HG02610 (cell line): ENCODE data around the gene ABCG8.

ENCODE experiments used
- ATAC-seq: cut with Tn5 transposase; IDR thresholded peaks from one replicate; pipeline ENCODE4 v1.9.1; 2021; ENCODE audit warnings: mild to moderate bottlenecking, moderate library complexity; ENCODE audit not compliant: unreplicated experiment

ABCG8 gene

DNA sequence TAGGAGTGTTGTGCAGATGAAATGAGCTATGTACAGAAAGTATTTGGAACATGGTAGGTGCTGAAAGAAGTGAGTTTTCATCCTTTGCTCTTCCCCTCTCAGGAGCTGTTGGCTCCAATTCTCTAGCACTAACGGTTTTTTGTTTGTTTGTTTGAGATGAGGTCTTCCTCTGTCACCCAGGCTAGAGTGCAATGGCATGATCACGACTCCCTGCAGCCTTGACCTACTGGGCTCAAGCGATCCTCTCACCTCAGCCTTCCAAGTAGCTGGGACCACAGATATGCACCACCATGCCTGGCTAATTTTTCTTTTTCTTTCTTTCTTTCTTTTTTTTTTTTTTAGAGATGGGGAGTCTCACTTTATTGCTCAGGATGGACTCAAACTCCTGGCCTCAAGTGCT, 12.9 kb upstream of the ABCG8 start:
- no peak for ATAC-seq

DNA sequence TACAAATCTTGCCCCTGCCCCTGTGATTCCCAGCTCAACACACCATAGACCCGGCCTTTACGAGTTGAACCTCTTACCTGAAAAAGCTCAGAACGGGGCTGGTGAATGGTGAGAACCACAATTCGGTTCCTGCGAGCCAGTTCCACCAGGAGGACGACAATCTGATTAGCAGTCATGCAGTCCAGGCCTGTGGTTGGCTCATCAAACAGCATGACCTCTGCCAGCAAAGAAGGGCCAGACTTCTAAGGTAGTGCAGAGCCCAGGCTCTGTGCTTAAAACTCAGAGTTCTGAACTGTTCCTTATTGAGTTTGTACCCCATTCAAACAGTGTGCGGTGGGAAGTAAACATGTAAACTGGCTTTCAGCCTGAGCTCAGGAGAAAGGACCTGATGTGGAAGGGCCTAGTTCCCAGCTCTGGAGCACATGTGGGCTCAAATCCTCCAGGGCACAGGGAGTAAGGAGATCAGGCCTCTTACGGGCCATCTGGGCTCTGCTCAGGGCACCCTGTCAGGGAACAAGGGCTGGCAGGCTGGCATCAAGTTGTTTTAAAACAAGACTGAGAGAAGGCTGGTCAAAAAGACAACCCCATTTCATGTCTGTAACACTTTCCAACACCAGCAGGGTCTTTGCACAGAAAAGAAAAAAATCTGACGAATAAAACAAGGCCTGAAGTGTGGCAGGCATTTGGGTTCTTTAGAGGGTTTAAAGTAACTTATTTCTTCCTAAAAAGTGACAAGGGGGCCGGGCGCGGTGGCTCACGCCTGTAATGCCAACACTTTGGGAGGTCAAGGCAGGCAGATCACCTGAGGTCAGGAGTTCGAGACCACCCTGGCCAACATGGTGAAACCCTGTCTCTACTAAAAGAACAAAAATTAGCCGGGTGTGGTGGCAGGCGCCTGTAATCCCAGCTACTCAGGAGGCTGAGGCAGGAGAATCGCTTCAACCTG, 12.2 kb upstream of the ABCG8 start:
- no peak for ATAC-seq

DNA sequence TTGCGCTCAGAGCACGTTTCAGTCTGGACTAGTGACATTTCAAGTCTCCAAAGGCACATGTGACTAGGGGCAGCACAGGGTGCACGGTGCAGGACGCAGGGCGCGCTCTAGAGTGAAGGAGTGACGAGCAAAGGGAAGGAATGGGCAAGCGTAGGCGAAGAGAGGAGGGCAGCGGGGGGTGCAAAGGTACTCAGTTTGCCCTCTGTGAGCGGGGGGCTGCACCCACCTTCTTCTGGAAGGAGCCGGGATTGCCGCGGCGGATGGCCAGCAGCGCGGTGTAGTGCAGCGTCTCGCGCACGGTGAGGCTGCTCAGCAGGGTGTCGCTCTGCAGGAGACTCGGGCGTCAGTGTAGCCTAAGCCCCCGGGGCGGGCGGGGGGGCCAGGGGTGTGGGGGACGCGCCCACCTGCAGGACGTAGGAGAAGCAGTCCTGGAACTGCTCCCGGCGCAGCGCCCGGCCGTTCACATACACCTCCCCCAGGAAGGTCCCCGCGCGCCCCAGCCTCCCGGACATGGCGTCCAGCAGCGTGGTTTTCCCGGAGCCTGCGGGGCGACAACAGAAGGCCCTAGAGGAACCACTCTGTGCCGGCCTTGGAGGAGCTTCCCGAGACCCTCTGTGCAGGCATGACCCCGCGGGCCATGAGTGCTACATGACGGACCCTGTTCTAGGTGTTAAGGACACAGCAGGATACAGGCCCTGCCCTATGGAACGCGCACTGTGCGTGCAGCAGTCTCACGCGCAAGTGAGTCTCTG, 7.1 kb upstream of the ABCG8 start:
- no peak for ATAC-seq

DNA sequence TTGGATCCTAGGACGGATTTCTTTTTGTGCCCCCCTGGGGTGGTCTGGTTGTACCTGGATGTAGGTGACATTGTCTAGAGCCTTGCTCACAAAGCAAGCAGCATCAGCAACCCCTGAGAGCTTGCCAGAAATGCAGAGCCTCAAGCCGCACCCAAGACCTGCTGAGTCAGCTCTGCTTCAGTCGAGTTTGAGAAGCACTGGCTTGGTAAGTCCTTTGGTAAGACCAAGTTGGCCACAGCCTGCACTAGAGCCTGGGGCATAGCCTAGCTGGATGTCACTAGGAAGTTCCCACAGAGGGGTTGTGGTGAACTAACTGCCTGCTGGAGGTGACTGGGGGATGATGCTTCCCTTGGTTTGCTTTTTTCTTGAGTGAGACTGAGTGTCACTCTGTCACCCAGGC, 6.3 kb upstream of the ABCG8 start:
- no peak for ATAC-seq

DNA sequence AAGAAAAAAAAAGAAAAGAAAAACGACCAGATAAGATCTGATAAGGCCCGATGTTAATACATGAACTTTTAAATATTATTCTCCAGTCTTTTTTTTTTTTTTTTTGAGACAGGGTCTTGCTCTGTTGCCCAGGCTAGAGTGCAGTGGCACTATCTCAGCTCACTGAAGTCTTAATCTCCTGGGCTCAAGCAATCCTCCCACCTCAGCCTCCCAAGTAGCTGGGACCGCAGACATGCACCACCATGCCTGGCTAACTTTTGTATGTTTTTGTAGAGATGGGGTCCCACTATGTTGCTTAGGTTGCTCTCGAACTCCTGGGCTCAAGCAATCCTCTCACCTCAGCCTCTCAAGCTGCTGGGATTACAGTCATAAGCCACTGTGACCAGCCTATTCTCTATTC, 1.7 kb upstream of the ABCG8 start:
- no peak for ATAC-seq

DNA sequence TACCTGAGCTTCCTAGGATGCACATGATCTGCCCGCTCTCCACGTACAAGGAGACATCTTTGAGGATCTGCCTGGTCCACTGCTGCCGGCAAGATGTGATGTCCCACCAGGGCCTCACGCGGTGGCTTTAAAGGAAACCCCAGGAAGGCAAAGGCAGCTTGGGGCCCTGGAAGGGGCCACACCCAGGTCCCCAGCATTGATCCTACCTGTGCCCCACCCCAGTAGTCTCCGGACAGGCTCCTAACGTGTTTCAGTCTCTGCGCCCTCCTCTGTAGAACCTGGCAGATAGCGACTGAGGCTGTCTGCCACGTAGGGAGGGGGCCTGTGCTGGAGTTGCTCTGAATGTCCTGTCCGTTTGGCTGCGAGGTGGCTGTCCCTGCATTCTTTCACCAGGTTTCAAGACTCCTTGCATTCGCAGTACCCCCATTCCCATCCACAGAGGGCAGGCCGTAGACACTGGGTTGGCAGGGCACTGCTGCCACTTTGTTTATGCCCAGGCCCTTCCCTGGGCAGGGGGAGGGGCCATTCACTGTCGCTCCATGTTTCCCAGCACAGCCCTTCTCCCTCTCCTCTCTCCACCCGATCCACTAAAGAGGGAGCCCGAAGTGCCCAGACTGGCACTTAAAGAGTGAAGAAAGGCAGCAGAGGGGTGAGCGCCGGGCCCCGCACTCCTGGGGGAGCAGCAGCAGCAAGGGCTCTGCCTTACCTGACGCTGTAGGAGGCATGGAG, 776 bp upstream of the ABCG8 start:
- ATAC-seq, result no peak

DNA sequence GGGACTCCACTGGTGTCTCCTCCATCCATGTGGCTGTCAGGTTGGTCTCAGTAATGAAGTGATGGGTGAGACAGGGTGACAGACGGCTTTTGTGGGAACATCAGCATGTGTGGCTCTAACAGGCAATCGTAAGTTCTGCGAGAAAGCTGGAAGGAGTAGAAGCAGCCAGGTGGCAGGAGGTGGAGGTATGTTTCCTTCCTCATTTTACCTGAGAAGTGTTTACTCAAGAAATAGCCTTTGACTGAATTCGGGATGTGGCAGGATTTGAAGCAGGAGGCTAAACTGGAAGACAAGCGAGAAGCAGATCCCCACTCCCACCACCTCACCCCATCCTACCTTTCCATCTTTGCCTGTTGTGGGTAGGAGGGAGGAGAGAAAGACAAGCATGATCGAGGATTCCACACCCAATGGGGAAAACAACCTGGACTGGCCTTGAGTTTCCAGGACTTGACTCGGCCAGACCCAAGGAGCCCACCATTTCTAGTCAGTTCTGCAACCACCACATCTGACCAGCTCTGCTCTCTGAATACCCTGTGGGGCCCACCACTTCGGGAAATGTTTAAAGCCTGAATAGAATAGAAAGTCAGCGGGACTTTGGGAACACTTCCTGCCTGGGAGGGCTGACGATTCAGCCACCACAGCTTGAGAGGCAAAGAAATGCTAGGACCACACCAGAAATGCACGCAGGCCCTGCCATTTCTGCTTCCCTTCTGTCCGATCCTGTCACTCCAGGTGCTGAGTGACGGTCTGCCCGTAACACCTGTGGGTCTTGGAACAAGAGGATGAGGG, 1.2 kb downstream of the ABCG8 start:
- ATAC-seq, result no peak

DNA sequence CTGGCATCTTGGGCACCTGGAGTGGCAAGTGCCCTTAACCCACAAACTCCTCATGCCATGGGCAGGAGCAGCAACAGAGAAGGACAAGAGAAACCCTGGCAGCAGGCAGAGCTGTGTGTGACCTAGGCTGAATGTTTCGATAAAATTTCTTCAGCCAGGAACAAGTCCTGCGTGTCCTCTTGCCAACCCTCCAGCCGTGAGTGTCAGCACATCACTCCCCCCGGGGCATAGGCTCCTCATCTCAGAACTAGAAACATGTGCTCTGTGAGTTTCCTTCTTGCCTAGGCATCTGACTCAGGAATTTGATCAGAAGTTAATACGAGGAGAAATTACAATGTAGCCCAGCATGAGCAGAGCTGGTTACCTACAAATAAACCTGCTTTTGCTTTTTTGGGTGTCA, 2.2 kb downstream of the ABCG8 start:
- ATAC-seq, result no peak

DNA sequence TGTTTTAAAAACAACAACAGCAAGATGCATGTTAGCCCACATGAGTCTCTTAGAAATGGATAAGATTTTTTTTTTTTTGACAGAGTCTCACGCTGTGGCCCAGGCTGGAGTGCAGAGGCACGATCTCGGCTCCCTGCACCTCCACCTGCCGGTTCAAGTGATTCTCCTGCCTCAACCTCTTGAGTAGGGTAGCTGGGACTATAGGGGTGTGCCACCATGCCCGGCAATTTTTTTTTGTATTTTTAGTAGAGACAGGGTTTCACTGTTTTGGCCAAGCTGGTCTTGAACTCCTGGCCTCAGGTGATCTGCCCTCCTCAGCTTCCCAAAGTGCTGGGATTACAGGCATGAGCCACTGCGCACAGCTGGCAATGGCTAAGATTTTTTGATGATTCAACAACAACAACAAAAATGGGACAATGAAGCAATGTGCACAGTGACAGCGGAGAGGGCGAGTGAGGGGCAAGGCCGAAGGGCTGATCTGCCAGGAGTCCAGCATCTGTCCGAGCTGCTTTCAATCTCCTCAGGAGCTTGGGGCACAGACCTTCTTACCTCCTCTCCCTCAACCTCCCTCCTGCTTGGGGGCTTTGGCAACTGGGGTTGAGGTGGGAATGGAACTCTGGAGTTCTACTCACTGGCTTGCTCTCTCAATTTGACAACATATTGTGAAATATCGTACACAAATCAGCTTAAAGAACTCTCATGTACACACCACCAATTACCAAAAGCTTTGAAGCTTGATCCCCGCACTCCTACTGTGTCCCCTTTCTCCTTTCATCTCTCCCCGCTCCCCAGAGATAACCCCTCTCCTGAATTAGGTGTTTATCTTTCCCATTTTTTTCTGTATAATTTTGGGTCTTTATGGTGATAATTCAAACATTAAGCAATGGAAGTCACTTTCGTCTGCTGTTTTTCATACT, 3.4 kb downstream of the ABCG8 start:
- ATAC-seq, result no peak

DNA sequence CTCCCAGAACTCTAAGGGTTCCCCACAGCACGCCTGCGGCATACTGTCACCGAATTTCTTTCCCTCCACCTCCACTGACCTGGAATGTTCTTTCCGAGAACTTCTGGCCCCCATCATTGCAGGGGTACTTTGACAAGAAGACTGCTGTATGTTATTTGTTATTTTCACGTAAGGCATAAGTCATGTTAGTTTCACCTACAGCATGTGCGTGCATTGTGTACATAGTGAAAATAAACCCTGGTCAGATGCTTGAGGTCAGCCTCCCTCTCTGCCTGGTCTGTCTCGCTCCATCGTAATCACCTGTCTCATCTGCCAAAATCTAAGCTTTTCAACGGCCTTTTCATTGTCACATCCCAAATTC, 4.1 kb downstream of the ABCG8 start:
- ATAC-seq, result no peak

DNA sequence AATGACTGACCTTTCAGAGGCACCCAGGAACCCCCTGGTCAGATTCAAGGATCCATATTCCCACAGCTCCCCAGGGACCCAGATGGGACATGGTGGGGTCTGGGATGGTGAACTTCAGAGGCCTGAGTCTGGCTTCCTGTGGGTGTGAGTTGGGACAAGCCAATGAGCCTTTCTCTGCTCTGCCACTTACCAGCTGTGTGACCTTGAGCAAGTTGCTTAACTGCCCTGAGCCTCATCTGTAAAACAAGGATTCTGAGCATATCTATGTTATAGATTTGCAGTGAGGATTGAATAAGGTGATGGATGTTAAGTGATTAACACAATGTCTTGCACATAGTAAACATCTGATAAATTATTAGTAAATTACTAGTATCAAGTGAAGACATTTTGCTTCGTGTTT, 6.4 kb downstream of the ABCG8 start:
- ATAC-seq, result no peak

DNA sequence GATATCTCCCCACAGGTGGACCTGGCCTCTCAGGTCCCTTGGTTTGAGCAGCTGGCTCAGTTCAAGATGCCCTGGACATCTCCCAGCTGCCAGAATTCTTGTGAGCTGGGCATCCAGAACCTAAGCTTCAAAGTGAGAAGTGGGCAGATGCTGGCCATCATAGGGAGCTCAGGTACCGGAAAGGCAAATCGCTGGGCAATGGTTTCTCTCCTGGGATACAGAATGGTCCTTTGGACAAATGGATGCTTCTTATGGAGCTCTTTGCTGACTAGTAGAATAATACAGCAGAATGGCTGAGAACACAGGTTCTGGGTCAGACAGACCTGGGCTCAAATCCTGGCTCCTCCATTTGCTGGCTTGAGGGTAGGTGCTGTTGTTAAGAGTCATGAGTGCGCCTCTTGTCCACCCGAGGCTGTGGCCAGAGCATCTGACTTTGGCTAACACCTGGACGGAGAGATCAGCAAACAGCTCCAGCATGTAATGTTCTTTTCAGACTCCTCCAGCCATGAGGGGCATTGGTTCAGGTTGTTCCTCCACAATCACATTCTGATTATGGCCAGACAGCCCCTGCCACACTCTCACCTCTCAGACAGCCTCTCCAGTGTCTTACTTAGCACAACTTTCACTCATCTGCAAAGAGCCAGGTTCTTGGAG, 7.5 kb downstream of the ABCG8 start:
- no peak for ATAC-seq

DNA sequence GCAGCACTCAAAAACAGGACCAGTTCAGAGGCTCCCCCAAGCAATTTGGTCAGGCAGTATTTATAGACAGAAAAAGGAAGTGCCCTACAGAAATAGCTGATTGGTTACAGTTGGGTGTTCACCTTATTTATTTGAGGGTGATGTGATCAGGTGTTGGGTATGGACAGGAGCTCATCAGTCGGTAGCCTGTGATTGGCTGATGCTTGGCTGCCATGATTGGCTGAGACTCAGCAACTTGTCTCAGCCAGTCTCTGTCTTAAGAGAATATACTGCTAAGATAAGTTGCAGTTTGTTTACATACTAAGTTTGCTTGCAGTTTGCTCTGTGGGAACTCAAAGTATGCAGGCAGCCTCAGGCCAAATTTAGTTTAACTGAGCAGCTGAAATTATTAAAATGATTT, 9.4 kb downstream of the ABCG8 start:
- no peak for ATAC-seq

DNA sequence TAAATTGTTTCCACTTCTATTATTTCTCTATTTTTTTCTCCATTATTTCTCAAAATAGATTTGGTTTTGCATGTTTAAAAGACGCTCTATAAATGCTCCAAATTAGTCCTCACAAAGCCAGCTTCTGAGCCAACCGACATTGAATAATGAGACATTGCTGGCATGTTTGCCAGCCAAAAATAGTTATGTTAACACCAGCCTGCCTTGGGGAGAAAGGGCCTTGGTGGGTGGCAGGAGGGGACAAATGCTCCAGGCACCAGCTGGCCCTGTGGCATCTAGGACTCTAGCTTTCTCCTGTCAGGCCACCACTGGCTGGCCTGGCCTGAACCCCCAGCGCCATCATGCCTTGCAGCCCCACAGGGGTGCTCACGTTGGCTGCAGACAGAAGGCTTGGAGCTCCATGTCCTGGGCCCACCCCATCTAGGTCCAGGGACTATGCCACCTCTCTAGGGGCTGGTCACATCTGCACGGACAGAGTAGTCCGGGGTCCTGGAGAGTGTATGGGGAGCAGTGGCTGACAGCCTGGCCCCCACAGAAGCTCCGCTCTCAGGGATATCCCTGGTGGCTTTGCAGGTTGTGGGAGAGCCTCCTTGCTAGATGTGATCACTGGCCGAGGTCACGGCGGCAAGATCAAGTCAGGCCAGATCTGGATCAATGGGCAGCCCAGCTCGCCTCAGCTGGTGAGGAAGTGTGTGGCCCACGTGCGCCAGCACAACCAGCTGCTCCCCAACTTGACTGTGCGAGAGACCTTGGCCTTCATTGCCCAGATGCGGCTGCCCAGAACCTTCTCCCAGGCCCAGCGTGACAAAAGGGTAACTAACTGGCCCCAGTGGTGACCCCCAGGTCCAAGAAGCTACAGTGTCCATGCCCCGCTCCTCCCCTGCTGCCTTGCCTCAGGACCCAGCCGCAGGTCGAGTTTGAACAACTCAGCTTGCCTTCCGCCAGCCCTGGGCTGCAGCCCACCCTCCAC, 12.5 kb downstream of the ABCG8 start:
- ATAC-seq, result no peak

DNA sequence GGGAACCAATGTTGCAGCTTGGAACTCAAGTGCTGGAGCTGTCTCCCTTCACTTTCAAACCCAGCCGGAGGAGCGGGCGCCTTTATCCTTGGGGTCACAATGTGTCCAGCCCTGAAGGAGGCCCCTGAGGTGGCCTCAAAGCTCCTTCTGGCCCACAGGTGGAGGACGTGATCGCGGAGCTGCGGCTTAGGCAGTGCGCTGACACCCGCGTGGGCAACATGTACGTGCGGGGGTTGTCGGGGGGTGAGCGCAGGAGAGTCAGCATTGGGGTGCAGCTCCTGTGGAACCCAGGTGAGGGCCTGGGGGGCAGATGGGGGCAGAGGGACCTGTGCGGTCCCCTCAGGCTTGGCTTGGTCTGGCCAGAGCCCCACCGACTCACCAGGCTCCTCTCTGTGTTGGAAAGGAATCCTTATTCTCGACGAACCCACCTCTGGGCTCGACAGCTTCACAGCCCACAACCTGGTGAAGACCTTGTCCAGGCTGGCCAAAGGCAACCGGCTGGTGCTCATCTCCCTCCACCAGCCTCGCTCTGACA, 13.5 kb downstream of the ABCG8 start:
- ATAC-seq, result no peak

DNA sequence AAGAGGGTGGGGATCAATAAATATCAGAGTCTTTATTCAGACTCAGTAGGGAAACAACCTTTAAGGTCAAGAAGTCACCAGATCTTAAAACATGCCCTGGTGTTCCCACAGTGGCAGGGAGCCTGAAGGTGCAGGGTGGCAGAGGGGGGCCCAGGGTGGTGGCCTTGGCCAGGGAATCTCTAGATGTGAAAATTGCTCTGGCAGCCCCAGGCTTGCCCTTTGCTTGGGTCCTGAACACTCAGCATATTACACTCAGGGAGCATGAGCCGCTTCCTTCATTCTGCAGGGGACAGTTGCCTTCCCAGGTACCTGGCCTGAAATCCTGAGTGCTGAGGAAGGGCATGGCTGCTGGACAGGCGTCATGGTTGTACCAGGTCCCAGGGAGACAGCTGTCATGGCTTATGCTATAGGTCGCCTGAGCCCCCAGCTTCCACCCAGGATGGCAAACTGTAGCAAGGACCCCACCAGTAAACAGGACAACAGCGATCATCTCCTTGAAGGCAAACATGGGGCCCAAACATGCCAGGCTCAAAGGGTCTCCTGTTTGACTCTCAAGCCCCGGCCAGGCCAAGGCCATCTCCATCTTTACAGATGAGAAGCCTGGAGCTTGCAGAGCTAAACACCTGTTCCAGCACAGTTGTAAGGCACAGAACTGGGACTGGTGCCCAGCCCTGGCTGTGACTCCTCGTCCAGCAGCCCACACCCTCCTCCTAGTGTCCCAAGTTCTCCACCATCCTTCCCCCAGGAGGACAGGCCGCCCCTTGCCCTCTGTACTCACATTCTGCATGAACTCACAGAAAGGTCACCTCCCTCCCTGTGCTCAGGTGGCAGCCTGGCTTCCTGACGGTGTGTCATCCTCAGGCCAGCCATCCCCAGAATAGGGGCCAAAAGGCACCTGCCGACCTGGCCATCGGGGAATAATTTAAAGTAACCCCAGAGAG, 14.6 kb downstream of the ABCG8 start:
- no peak for ATAC-seq

DNA sequence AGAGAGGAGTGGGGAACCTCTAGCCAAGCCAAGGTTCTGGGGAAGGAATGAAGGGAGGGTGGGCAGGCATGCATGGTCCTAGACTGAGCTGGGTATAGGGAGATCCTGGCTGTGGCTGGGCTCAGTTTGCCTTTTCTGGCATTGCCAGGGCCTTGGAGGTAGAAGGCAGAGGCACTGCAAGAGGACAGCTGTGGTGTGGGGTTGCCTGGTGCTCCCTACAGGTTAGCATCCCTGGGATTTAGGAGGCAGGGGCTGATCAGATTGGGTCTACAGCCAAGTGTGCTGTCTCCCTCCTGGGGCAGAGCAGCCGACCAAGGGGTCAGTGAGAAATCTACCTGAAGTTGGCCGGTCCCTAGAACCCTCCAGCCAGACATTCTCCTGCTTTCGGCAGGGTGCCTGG, 15.9 kb downstream of the ABCG8 start:
- no peak for ATAC-seq
